OCI-M2 (cell line): ENCODE results near the gene SYVN1.

Experiments
- DNase-seq: peaks from one replicate; lab custom pipeline; 2025; ENCODE audit not compliant: unreplicated experiment; lab: John Stamatoyannopoulos, UW

Gene SYVN1

GRCh38 chr11:65112546-65113360, 21.6 kb downstream of the SYVN1 start:
- DNase-seq, result no peak

GRCh38 chr11:65111744-65112545, 22.4 kb downstream of the SYVN1 start, which contains the start of gene TM7SF2:
TM7SF2 (plus strand) TSS chr11:65111872; CDS start chr11:65112016, 144 bp downstream.
- no peak for DNase-seq

GRCh38 chr11:65111159-65111743, 23.1 kb downstream of the SYVN1 start:
- no peak for DNase-seq

GRCh38 chr11:65110354-65110861, 23.9 kb downstream of the SYVN1 start:
- peak; percentile 52 for DNase-seq

GRCh38 chr11:65109231-65110198, 24.8 kb downstream of the SYVN1 start:
- no peak for DNase-seq

- DNase-seq, result no peak
Measured at GRCh38 chr11:65108469-65109123, 25.7 kb downstream of the SYVN1 start.

GRCh38 chr11:65107751-65108468, 26.4 kb downstream of the SYVN1 start:
- no peak for DNase-seq

GRCh38 chr11:65107078-65107477, 27.2 kb downstream of the SYVN1 start:
- no peak for DNase-seq

- no peak for DNase-seq
Measured at GRCh38 chr11:65104628-65105027, 29.7 kb downstream of the SYVN1 start.

- DNase-seq, result no peak
Measured at GRCh38 chr11:65103476-65103875, 30.8 kb downstream of the SYVN1 start.

- DNase-seq, result no peak
Measured at GRCh38 chr11:65102142-65103095, 31.9 kb downstream of the SYVN1 start.

- DNase-seq, result no peak
Measured at GRCh38 chr11:65100674-65101350, 33.5 kb downstream of the SYVN1 start.

- DNase-seq, result no peak
Measured at GRCh38 chr11:65096926-65097325, 37.4 kb downstream of the SYVN1 start.

GRCh38 chr11:65095974-65096806, 38.1 kb downstream of the SYVN1 start, which contains the start of gene VPS51:
VPS51 (plus strand) TSS chr11:65096214; CDS start chr11:65096251, 37 bp downstream.
- DNase-seq, result peak; percentile 50

GRCh38 chr11:65095427-65095826, 38.9 kb downstream of the SYVN1 start:
- no peak for DNase-seq

- DNase-seq, result no peak
Measured at GRCh38 chr11:65090628-65091027, 43.7 kb downstream of the SYVN1 start.
